Globus pallidus (tissue), 1 donor: Measurements from ENCODE around the gene TCEAL2.
"Not testable (repeated sequence)": the region's sequence is repeated elsewhere in the genome, so short reads cannot be mapped to it uniquely, and the experiment has no call there.

Experiments
- DNase-seq: peaks from one replicate; pipeline ENCODE4 v3.0.0-alpha.2; 2015; ENCODE audit warnings: low spot score

The TCEAL2 gene

DNA sequence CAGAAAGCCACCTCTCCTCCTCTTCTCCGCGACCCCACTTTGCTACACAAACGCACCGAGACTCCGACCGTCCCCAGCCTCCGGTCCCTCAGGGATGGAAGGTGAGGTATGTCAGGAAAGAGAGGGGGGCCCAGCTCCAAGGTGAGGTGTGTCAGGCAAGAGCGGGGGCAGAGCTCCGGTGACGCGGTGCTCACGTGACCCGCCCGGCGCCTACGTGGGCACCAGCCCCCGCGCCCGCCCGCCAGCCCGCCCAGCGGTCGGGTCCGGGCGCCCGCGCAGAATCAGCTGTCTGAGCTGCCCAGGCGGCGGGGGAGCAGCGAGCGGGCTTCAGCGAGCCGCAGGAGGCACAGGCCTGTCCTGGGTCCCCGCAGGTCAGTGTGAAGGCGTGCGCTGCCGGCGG is at the start of gene TCEAL2:
TCEAL2 (plus strand) TSS at position 244 of the 400 bp plus-strand sequence. CDS start 1,152 bp downstream, outside the sequence.
- peak; percentile 33 for DNase-seq

DNA sequence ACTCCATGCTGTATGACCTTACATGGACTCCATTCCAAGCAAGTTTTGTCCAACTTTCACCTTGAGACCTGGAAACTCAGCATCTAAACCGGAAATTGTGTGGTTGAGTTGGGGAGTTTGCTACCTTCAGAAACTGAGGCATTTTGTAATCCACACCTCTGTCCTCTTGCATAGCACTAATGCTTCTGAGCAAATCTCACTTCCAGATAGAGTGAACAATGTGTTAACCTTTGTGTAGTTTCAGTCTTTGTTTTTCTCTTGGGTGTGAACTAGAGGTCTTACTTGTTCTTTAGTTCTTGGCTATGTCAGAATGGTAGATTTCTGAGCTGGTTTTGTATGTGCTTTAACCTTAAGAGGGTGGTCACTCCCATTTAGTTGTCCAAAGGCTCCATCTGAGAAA is 48.1 kb upstream of the TCEAL2 start:
- DNase-seq, result no peak

DNA sequence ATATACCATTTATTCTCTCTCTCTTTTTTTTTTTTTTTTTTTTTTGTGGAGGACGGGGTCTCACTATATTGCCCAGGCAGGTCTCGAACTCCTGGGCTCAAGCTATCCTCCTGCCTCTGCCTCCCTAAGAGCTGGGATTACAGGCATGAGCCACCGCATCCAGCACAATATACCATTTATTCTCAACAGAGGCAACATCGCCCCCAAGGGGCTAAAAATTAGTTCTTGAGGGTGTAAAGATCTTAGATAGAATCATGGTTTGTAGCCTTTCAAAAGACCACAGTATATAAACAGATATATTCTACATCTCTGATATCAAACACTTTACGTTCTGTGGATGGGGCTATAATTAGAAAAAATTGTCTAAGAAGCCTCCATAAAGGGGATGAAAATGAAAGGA is 39.8 kb upstream of the TCEAL2 start:
- DNase-seq, result no peak

DNA sequence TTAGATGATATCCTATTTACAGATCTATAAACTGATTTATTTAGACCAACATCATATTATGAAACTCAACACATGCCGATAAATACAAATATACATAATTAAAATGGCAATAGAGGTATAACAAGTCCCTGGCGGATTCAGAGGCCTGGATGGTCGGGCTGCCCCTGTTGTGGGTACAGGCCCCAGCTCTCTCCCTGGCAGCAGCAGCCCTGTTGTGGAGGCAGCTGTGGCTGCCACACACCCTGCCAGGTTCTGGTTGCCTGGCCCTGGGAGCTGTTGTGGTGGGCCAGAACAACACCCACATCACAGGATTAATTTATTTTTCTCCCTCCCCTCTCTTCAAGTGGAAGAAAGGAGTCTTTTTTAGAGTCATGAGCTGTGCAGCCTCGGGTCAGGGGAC is 12.1 kb upstream of the TCEAL2 start:
- DNase-seq, result no peak

GRCh38 chrX:102115748-102116147 is 9.7 kb upstream of the TCEAL2 start:
- DNase-seq, result no peak

DNA sequence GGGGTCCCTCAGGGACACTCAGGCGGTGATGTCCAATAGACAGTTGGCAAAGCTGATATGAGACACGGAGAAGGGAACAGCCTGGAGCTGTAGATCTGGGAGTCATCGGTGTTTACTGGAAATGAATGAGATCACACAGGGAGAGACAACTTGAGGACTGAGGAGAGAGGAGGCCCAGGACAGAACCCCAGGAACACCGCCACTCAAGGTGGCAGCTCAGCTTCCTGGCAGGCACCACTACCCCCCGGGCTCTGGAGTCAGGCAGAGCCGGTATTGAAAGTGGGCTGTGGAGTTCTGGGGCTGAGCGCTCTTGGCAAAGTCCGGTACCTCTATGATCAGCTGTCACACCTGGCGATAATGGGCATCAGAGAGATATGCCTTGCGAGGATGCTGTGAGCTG is 465 bp upstream of the TCEAL2 start:
- DNase-seq, result not testable (repeated sequence)

DNA sequence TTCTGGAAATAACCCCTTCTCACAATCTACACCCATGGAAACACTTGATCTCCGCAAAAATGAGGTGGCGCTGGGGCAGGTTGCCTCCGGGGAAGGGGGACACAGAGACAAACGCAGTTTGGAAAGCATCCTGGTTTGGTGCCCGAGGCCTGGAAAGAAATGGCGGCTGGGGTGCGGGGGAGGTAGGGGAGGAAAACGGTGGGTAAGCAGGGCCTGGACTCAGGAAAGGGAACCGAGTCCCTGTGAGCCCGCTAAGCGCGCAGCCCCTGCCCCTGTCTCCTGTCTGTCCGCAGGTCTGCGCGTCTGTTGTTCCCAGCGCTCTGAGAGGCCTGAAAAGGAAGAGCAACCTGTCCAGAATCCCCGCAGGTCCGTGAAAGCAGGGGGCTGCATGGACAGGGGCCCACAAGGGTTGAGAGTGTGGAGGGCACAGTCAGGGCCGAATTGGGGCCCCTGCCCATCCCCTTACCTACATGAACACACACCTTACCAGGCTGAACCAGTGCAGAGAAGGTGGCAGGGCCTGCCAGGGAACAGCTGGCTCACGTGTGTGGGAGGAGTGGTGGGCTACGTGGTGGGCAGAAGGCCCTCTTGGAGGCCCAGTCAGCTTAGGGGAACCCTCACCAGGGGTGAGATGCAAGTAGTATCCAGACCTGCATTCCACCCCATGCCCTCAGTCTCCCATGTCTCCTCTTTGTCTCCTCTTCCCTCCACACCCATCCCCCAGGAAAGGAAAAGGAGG is 770 bp downstream of the TCEAL2 start:
- not testable (repeated sequence) for DNase-seq

GRCh38 chrX:102126863-102127262 is 1.4 kb downstream of the TCEAL2 start:
- DNase-seq, result no peak

- DNase-seq, result no peak
These were observed 4.0 kb downstream of the TCEAL2 start for GRCh38 chrX:102129473-102129872.

DNA sequence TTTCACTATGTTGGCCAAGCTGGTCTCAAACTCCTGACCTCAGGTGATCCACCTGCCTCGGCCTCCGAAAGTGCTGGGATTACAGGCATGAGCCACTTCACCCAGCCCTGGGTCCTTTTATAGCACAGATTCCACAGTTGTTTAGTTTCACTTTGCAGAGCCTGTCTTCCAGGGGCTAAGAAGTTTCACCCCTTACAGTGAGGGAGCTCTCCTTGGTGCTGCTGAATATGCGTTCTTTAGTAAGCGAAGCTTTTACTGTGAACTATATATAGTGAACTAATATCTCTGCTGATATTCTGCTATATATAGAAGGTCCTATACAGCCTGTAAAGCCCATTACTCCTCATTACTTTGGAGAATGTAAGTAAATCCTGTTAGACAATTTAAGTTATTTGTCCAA is 12.6 kb downstream of the TCEAL2 start:
- no peak for DNase-seq

DNA sequence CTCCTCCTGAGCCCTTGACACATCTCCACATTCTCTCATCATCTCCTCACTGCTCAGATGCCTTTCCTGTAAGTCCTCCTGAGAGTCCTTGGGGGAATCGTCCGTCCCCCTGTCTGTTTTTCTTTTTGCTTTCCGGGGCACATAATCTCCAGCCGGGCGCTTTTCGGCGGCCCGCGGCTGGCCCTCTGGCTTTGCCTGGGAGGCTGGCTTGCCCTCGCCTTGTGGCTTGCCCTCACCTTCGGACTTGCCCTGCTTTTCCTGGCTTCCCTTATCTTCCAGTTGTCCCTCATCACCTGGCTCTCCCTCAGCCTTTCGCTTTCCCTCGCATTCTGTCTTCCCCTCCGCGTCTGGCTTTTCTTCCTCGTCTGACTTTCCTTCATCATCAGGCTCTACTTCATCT is 15.4 kb downstream of the TCEAL2 start:
- not testable (repeated sequence) for DNase-seq

- not testable (repeated sequence) for DNase-seq
These were observed 16.2 kb downstream of the TCEAL2 start for GRCh38 chrX:102141631-102142030.

DNA sequence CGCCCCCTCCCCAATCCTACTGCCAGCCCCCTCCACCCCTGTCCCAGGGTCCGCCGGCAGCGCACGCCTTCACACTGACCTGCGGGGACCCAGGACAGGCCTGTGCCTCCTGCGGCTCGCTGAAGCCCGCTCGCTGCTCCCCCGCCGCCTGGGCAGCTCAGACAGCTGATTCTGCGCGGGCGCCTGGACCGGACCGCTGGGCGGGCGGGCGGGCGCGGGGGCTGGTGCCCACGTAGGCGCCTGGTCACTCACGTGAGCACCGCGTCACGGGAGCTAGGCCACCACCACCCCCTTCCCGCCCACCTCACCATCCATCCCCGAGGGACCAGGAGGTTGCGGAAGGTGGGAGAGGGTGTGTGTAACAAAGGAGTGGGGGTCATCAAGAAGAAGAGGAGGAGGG is 16.8 kb downstream of the TCEAL2 start, which contains the start of gene TCEAL6:
TCEAL6 (minus strand) TSS at position 208 of the 400 bp plus-strand sequence.
- not testable (repeated sequence) for DNase-seq

GRCh38 chrX:102154218-102154860 is 28.9 kb downstream of the TCEAL2 start:
- DNase-seq, result peak; percentile 12

GRCh38 chrX:102154900-102155805 is 29.7 kb downstream of the TCEAL2 start:
- peak; percentile 3 for DNase-seq

DNA sequence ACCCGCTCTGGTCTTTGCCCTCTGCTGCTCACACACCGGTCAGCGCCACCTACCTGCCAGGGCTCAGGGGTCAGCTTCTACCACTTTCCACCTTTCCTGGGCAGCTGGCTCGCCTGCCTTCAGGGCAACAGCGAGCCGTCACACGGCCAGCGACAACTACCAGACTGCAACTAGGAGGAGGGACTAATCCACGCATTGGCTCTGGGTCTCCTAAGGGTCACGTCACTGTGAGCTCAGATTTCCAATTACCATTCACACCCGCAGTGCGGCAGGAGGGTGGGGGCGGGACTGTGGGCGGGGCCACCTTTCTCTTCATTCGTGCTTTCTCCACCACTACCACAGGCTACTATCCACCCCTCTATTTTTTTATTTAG is 30.3 kb downstream of the TCEAL2 start, which contains the start of gene BEX5:
BEX5 (minus strand) TSS at position 172 of the 374 bp plus-strand sequence. CDS start 1,712 bp downstream, outside the sequence.
- DNase-seq, result peak; percentile 74
